Activated naive CD4-positive, alpha-beta T cell treated with anti-CD3 and anti-CD28 coated beads, Interleukin-2, amount 50 U/mL, for 16 hours (primary cell): ENCODE results near the gene NUDCD3.
"Not testable (repeated sequence)": the region's sequence is repeated elsewhere in the genome, so short reads cannot be mapped to it uniquely, and the experiment has no call there.

ENCODE experiments used
- DNase-seq: peaks from one replicate; pipeline ENCODE4 v3.0.0-alpha.2; 2020

The NUDCD3 gene

GRCh38 chr7:44441079-44441478 lies 49.4 kb downstream of the NUDCD3 start:
- DNase-seq: no peak

GRCh38 chr7:44440577-44441078 lies 49.8 kb downstream of the NUDCD3 start:
- DNase-seq: no peak

GRCh38 chr7:44439926-44440325 lies 50.5 kb downstream of the NUDCD3 start:
- DNase-seq: no peak

- DNase-seq: no peak
Measured at GRCh38 chr7:44438816-44439215, 51.6 kb downstream of the NUDCD3 start.

GRCh38 chr7:44434201-44434600 lies 56.3 kb downstream of the NUDCD3 start:
- DNase-seq: no peak

DNA sequence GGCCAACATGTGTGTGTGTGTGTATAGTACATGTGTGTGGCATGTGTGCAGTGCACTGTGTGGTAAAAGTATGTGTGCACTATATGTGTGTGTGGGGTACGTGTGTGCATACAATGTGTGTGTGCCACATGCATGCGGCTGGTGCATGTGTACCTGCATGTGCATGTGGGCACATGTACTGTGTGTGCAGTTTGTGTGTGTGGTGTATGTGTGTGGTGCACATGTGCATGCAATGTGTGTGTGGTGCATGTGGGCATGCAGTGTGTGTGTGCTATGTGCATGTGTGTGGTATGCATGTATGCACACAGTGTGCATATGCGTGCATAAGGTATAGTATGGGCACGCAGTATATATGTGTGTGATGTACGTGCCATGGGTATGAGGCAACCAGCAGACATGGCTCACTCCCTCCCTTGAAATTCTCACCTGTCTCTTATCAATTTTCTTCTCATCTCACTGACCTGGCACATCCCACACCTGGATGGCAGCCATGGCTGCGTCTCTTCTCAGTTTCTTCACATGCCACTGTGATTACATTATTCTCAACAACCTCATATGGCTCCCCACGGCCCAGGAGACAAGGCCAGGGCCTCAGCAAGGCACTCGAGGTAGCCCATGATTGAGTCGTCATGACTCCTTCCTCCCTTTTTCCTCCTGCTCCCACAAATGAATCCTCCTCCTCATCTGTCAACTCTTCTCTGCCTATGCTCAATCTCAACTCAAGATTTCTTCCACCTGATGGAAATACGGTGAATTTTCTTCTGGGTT lies 57.0 kb downstream of the NUDCD3 start:
- no peak for DNase-seq

- DNase-seq: no peak
Measured at GRCh38 chr7:44432381-44432977, 58.0 kb downstream of the NUDCD3 start.

- no peak for DNase-seq
Measured at GRCh38 chr7:44431091-44431608, 59.3 kb downstream of the NUDCD3 start.

DNA sequence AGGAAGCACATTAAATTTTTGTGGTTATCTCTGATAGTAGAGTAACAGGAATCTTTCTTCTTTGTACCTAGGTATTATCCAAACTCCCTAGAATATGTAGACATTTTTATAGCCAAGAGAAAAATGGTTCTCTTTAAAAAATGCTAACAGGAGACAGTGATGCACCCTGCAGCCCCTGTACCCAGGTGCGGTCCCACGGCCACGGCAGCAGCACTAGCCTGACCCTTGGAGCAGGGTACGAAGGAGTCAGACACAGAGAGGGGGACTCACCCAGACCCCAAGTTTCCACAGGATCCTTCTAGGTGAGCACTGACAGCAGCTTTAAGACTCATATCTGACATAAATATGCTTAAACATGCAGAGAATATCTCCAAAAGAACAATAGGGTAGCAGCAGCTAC lies 60.4 kb downstream of the NUDCD3 start:
- no peak for DNase-seq

- not testable (repeated sequence) for DNase-seq
Measured at GRCh38 chr7:44424762-44425161, 65.7 kb downstream of the NUDCD3 start.

DNA sequence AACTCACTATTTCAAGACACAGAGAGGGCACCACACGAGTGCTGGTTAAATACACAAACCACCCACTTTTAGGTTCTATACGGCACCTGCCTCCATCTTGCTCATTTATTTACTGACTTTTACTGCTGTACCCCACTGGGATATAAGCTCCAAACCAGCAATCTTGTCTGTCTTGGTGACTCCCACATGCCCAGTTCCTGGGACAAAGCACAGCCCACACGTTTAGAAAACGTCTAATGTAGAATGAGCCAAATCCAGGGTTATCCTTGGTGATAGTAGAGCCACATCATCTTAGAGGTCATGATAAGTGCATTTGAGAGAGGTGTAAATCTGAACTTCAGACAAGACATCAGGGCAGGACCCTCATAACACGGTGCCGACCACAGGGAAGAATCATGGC lies 73.5 kb downstream of the NUDCD3 start:
- DNase-seq: no peak

DNA sequence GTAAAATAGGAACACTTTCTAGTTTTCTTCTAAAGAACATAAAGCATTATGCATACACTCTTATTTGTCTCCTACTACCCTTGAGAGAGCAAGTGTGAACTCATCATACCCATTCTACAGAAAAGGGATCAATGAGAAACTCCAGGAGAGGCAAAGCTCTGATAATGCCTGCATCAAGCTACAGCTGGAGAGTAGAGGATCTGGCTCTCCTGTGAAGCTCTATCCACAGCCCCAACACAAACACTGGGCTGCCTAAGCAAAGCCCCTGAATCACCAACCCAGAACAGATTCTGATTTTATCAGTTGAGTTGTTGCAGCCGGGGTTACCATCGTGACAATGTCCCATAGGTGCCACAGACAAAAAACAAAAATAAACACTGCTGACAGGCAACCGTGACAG lies 74.9 kb downstream of the NUDCD3 start:
- DNase-seq: no peak

GRCh38 chr7:44415047-44415446 lies 75.4 kb downstream of the NUDCD3 start:
- no peak for DNase-seq

DNA sequence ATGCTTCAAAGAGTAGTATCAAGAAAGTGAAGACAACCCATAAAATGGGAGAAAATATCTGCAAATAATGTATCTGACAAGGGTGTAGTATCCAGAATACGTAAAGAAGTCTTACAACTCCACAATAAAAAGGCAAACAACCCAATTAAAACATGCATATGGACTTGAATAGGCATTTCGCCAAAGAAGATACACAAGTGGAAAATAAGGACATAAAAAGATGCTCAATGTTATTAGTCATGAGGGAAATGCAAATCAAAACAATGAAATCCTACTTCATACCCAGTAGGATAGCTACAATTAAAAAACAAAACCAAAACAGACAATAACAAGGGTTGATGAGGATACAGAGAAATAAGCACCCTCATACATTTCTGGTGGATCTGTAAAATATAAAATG lies 79.2 kb downstream of the NUDCD3 start:
- no peak for DNase-seq

DNA sequence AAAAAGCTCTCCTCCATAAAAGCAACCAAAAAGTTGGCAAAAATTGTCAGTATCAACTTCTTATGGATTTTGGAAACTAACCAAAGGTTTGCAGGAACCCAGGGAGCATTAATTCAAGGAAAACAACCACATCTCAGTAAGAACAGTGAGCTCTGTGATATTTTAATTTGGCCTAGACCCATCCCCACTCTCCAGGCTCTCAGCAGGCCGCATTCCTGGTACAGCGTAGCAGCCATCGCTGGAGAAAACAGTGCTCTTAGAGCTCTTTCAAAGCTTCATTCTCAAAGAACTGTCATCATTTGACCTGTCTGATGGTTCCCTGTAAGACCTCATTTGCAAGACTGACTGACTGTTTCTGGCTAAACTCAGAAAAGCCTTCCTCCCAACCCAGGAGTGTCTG lies 81.9 kb downstream of the NUDCD3 start:
- no peak for DNase-seq

- no peak for DNase-seq
Measured at GRCh38 chr7:44403775-44404174, 86.7 kb downstream of the NUDCD3 start.

GRCh38 chr7:44403176-44403759 lies 87.2 kb downstream of the NUDCD3 start:
- DNase-seq: no peak

DNA sequence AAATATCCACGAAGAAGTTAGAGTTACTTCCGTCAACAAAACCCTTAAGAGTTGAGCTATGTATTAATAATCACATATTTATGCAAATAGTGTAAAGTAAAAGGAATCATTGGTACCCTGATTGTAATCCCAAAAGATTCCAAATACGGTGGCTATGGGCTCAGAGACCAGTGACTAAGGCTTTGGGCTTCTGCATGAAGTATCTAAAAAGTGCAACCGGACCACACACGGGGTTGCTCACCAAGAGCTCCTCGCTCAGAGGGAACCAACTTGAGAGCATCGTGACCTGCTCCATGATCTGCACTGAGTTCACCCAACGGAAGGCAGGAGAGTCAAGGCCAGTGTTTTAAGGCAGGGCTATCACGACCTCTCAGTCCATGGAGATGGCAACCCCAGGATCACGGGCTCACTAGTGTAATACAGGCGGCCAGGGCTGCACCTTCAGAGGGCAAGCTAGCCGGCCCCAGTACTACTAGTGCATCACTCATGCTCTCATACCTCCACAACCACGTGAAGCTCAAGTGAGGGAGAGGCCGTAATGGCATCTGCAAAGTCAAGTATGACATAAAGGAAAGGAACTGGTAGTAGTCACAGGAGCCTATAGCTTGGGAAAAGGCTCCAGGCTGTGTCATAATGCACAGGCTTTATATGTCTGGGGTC lies 87.9 kb downstream of the NUDCD3 start:
- no peak for DNase-seq

DNA sequence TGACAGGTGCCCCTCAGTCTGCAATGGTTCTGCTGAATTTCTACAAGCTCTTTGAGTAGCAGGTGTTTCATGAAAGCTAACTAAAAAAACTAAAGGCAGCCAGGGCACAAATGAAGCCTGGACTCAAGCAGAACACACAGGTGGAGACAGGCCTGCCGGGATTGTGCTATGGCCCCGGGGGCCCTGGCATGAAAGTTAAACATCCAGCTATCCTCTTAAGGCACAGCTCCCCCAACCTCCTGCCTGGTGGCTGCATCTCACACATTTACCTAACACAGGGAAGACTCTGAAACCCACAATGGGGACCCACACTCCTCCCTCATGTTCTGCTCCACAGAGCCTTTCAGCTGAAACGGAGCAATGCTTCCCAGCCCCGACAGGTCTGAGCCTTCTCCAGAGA lies 88.8 kb downstream of the NUDCD3 start:
- no peak for DNase-seq

DNA sequence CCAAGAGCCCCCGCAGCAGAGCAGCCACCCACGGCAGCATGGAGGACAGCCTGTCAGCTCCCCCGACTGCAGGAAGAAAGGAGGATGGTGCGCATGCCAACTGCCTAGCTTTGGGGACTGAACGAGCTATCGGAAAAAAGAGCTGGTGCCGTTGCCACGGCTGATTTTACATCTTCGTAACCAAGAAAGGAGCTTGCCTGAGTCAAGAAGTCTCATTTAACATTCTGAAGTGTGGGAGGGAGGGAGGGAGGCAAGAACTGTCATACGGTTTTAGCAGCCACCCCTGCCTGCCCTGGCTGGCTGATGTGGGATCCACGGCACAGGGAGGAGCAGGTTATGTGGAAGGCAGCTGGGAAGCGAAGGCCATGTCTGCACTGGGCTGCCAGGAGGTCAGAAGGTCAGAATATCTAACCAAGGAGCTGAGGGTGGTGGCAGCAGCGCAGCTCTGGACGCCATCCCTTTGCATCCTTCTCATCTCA lies 90.4 kb downstream of the NUDCD3 start:
- no peak for DNase-seq

- DNase-seq: no peak
Measured at GRCh38 chr7:44398953-44399574, 91.4 kb downstream of the NUDCD3 start.

- DNase-seq: no peak
Measured at GRCh38 chr7:44398511-44398911, 91.9 kb downstream of the NUDCD3 start.
